Stimulated activated CD8-positive, alpha-beta memory T cell treated with anti-CD3 and anti-CD28 coated beads, Interleukin-4, amount 100 ng/mL, for 24 hours (primary cell): Measurements from ENCODE around the gene EML6.

Source experiments
- DNase-seq: peaks from one replicate; pipeline ENCODE4 v3.0.0-alpha.2; 2020; ENCODE audit warnings: low read depth

The EML6 gene

DNA sequence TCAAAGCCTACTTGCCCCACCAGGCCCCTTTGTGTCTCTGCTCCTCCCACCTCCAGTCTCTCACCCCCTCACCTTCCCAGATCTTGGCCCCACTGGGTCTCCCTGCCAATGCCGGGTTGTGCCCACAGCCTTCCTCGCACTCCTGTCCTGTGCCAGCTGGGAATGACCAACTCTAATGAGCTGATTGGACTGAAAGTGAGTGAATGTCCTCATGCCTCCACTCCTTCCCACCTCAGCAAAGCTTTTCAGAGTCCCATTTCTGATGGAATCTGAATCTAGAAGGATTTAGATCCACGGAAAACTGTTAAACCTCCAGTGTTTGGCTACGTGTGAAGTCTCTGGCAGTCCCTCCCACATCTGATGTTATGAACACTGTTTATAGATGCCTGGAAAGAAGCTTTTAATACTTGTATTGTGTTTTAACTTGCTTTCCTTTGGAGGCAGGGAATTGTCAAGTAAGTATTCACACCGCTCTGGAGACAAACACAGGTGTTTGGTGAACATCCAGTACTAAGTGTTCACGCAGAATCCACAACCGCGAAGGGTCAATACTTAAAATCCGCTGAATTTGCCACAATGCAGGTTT is 222.9 kb downstream of the EML6 start:
- no peak for DNase-seq

DNA sequence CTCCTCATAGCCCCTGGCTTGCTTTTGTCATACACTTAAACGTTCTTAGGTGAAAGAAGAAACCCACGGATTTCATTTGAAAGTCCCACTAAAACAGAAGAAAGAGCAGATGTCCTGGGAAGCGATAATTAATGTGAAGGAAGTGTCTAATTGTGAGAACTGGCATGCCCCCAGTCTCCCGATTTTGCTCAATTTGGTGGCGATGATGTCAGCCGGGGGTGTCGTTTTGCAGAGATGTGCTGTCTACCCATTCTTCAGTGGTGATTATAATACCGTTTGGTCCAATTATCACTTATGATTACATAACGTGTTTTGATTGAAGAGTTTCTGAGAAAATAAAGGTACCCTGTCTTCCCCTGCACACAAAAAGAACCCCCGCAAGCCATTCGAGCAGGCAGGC is 223.7 kb downstream of the EML6 start:
- DNase-seq: no peak

DNA sequence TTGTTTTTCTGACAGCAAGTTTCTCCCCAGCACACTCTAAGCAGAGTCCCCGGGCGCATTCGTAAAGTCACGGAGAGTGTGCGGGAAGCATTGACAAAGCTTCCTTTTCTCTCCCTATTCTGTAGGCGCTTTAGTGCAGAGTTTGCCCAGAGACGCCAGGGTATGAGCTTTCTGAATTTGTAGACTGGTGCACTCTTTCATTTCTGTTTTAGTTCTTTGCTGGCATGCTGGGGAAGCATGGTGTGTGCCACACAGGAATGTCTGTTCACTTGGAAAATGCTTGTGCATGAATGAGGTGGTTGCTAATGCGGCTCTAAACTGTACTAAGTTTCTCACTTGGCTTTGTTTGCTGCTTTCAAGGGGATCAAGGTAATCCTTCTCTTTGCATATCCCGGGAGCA is 224.2 kb downstream of the EML6 start:
- DNase-seq: no peak

- DNase-seq: no peak
Measured at GRCh38 chr2:54948120-54948519, 224.7 kb downstream of the EML6 start.

GRCh38 chr2:54949431-54949830 is 226.0 kb downstream of the EML6 start:
- DNase-seq: no peak

DNA sequence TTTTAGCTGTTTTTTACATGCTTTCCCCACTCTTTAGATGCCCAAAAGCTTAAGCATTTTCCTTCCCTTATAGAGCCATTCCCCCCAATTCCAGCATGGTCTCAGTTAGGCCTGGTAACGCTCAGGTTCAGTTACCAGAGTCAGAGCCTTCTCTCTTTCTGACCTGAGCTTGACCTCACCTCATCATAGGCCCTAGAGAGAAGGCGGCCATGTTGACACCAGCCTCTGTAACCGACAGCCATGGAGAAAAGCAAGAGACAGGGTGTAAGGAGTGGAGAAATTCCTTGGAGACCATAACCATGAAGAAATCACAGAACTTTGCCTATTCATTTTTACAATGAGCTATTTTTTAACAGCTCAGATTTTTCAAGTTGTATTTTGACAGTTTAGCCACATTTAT is 227.3 kb downstream of the EML6 start:
- DNase-seq: no peak

DNA sequence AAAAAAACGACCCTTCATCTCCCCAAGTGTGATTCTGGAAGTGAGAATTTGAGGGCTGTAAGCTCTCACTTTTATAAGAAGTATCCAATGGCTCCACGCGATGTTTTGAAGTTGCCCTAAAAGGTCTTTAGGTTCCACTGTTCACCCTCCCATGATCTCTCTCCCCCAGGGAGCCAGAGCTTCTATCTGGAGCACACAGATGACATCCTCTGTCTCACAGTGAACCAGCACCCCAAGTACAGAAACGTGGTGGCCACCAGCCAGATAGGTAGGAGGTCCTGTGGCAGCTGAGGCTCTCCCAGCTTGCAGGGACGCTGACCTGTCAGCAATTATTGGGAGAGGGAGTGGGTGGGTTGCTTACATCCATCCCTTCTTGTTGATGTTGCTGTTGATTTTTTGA is 229.0 kb downstream of the EML6 start:
- no peak for DNase-seq

DNA sequence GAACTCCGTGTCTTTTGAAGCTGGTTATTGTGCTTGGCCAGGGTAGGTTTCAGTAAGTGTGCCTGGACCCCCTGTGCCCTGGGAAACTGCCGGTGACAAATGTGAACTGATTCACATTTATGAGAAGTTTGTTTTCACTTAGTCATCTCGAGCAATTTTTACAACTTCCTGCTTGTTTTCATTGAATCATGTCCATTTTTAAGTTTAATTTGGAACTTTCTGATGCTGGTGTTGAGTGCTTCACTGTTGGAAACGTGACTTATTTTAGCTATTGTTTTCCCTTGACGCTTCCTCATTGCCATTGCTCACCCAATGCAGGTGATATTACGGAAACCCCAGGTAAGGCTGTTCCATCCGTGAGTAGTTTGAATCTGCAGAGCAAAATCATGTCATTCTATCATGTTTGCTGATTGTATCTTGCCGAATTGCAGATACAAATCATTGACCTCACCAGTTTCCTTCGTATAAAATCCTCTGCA is 229.6 kb downstream of the EML6 start:
- DNase-seq: no peak

GRCh38 chr2:54954158-54954557 is 230.7 kb downstream of the EML6 start:
- no peak for DNase-seq

- no peak for DNase-seq
Measured at GRCh38 chr2:54954705-54955357, 231.4 kb downstream of the EML6 start.

- no peak for DNase-seq
Measured at GRCh38 chr2:54955358-54956110, 232.1 kb downstream of the EML6 start.

- no peak for DNase-seq
Measured at GRCh38 chr2:54956111-54956627, 232.7 kb downstream of the EML6 start.

DNA sequence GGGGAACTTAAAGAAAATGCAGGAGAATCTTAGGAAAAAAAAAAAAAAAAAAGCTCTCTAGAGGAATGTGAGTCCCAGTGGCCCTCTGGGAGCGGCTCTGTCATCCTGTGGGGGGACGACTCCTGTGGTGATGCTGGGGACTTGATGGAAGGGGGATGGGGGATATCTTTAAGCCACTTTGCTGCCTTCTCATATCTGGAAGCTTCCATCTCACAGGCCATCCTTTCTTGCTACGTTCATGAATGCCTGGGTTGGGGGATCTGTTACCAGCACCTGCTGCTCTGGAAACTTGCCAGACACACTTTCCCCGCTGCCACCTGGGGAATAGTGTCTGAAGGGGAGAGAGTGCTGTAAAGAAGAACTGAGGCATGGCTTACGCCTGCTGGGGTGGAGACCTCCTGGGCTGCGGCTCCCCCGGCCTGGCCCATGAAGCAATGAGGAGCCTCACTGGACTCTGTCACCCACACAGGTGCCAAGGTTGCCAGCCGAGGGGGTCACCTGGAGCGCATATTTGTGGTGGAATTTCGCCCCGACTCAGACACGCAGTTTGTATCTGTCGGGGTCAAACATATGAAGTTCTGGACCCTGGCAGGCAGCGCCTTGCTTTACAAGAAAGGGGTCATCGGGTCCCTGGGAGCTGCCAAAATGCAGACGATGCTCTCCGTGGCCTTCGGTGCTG is 234.0 kb downstream of the EML6 start:
- no peak for DNase-seq

DNA sequence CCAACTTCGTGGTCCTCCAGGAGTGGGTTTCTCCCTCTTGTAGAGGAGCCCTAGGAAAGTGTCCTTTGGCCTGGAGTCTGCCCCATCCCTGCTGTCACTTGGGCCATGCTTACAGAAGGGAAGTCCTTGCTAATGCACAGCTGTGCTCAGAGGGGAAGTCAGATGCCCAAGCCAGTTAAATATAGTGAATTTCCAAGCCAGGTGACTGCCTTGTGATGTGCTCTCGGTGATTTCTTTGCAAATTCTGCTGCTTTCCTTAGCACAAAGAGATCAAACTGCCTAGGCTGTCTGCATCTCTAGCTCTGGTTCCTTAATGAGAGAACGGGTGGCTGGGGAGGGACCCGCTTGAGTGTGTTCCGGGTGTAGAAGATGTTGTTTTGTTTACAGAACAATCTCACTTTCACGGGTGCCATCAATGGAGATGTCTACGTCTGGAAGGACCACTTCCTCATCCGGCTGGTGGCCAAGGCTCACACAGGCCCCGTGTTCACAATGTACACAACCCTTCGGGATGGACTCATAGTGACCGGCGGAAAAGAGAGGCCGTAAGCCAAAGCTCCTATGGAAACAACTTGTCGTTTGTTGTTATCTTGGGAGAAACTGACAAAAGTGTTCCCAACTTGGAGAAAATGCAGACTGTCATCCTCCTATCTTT is 235.4 kb downstream of the EML6 start:
- DNase-seq: no peak

GRCh38 chr2:54960164-54960563 is 236.7 kb downstream of the EML6 start:
- no peak for DNase-seq

- DNase-seq: no peak
Measured at GRCh38 chr2:54962511-54962910, 239.0 kb downstream of the EML6 start.

DNA sequence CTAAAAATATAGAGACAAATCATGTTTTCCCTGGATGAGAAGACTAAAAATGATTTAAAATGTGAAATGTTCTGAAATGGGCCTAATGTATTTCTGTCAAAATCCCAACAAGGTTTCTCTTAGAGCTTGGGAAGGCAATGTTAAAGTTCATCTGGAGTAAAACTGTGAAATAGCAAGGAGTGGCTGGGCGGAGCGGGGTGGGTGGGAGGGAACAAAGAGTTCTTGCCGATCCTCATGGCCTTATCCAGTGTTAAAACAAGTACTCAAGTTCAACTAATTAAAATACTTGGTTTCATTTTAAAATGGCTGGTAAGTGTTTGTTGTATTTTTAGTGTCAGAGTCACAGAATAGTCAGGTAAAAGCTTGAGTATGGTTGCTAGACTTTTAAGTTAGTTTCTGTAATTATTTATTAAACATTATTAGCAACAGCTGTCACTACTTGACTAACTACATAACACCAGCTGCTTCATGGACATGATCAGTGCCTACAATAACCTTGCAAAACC is 239.5 kb downstream of the EML6 start:
- DNase-seq: no peak

- DNase-seq: no peak
Measured at GRCh38 chr2:54963476-54963875, 240.0 kb downstream of the EML6 start.

DNA sequence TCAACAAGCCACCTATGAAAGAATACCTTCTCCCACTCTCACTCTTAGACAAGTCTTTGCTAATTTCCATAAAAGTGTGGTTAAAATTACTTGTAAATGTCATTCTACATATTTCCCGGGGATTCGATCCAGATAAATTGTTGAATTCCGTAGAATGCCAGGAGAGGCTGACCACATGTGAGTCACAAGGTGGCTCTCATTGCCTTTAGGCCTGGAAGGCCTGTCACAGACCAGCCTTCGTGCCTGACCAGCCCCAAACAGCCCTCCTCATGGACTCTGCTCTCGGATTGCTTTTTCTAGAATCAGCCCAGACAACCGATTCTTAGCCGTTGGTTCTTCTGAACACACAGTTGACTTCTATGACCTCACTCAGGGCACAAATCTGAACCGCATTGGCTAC is 240.8 kb downstream of the EML6 start:
- no peak for DNase-seq

- DNase-seq: no peak
Measured at GRCh38 chr2:54964816-54965215, 241.4 kb downstream of the EML6 start.

- DNase-seq: no peak
Measured at GRCh38 chr2:54965425-54965824, 242.0 kb downstream of the EML6 start.
